Endothelial cell of umbilical vein (primary cell): ENCODE results near the gene PTMA. TPM values are rescaled to one million over a fixed set of nuclear protein-coding genes. Genes with fewer than 3 reads are reported as not detected.

ENCODE experiments used
- BruUV-seq: library from RNA; stranded (reverse); fragments of 400-500 nt; replicated peaks from 2 replicates; lab custom pipeline; 2021; lab: Mats Ljungman, UMichigan
- CTCF ChIA-PET: fragments of 300-600, 350-600 bp; sonication (Branson Sonifier 250); formaldehyde crosslinking; loops from one replicate; lab custom pipeline; 2021; ENCODE audit warnings: antibody characterized with exemption, inconsistent platforms; lab: Charles Lee
- POLR2A ChIA-PET: fragments of 300-600, 350-600 bp; sonication (Branson Sonifier 250); formaldehyde crosslinking; loops from one replicate; lab custom pipeline; 2021; ENCODE audit warnings: antibody characterized with exemption, inconsistent platforms; lab: Charles Lee
- DNase-seq: peaks from one replicate; pipeline ENCODE4 v3.0.0-alpha.2; 2011; ENCODE audit warnings: low read depth, low spot score
- FAIRE-seq: peaks from 2 replicates; lab custom pipeline; 2011; peaks lifted over from hg19 to GRCh38; lab: Jason Lieb, UNC
- H2AFZ ChIP-seq: 2 replicates; pipeline ENCODE4 v1.6.0; 2012; ENCODE audit warnings: low read depth, low read length, control low read depth, inconsistent platforms
- H3K27ac ChIP-seq: 2 replicates; pipeline ENCODE4 v1.5.1; 2011; ENCODE audit warnings: low read depth, mild to moderate bottlenecking, control low read depth, low read length, moderate library complexity; ENCODE audit not compliant: insufficient read depth
- H3K27me3 ChIP-seq, 2 experiments: 2 replicates each; pipeline versions ENCODE4 v1.6.0 to v1.6.1; 2011; ENCODE audit warnings: low read length in 2 of 2, mixed read lengths in 1 of 2; ENCODE audit not compliant: control insufficient read depth in 2 of 2, insufficient read depth in 2 of 2
- H3K36me3 ChIP-seq, 2 experiments: 2 replicates in 1 of 2; 3 replicates in 1 of 2; pipeline ENCODE4 v1.5.1; 2011; ENCODE audit warnings: low read length in 2 of 2, mild to moderate bottlenecking in 1 of 2, moderate library complexity in 1 of 2; ENCODE audit not compliant: control insufficient read depth in 2 of 2, insufficient read depth in 2 of 2; ENCODE audit errors: extremely low read depth in 1 of 2
- H3K4me1 ChIP-seq: 3 replicates; pipeline ENCODE4 v1.5.1; 2011; ENCODE audit warnings: mild to moderate bottlenecking, low read length; ENCODE audit not compliant: control insufficient read depth, insufficient read depth; ENCODE audit errors: extremely low read depth
- H3K4me2 ChIP-seq: 2 replicates; pipeline ENCODE4 v1.6.1; 2011; ENCODE audit warnings: low read length, control low read depth, mixed read lengths; ENCODE audit not compliant: insufficient read depth
- H3K4me3 ChIP-seq, 3 experiments: fragments of 200-600 bp in 1 of 3; sonication (generic), shearing (Covaris generic) in 1 of 3; replicated peaks in 1 of 3; 2 replicates each; pipeline ENCODE4 v1.5.1; 2011 to 2016; ENCODE audit warnings: control low read depth in 3 of 3, low read length in 3 of 3, mild to moderate bottlenecking in 2 of 3, inconsistent platforms in 1 of 3, low read depth in 1 of 3, moderate library complexity in 1 of 3; ENCODE audit not compliant: insufficient read depth in 1 of 3
- H3K79me2 ChIP-seq: 2 replicates; pipeline ENCODE4 v1.6.0; 2012; ENCODE audit warnings: low read length, inconsistent platforms; ENCODE audit not compliant: control insufficient read depth, insufficient read depth
- H3K9ac ChIP-seq: replicated peaks from 2 replicates; pipeline ENCODE3; 2011; ENCODE audit warnings: low read length, control low read depth; ENCODE audit not compliant: insufficient read depth; ENCODE audit errors: extremely low read depth
- H3K9me1 ChIP-seq: replicated peaks from 3 replicates; pipeline ENCODE4 v1.6.0; 2011; ENCODE audit warnings: mild to moderate bottlenecking, low read length; ENCODE audit not compliant: control insufficient read depth, insufficient read depth; ENCODE audit errors: extremely low read depth
- H3K9me3 ChIP-seq: replicated peaks from 2 replicates; pipeline ENCODE4 v1.5.1; 2012; ENCODE audit warnings: low read length, inconsistent platforms; ENCODE audit not compliant: control insufficient read depth, insufficient read depth
- H4K20me1 ChIP-seq: replicated peaks from 2 replicates; pipeline ENCODE3; 2011; ENCODE audit warnings: mild to moderate bottlenecking, low read length; ENCODE audit not compliant: control insufficient read depth, insufficient read depth; ENCODE audit errors: extremely low read depth
- EZH2 ChIP-seq: IDR thresholded peaks from 2 replicates; pipeline ENCODE4 v1.6.1; 2012; ENCODE audit warnings: borderline replicate concordance, low read depth, mild to moderate bottlenecking, moderate library complexity, low read length, inconsistent platforms; ENCODE audit not compliant: severe bottlenecking
- FOS ChIP-seq: IDR thresholded peaks from 2 replicates; pipeline ENCODE4 v1.6.1; 2011; ENCODE audit warnings: mild to moderate bottlenecking, low read length, moderate library complexity, borderline replicate concordance; ENCODE audit not compliant: insufficient read depth
- GATA2 ChIP-seq: IDR thresholded peaks from 2 replicates; pipeline ENCODE4 v1.7.0; 2011; ENCODE audit warnings: low read depth, mild to moderate bottlenecking, moderate library complexity, mixed read lengths, low read length; ENCODE audit not compliant: insufficient read length, insufficient read depth
- JUN ChIP-seq: IDR thresholded peaks from 2 replicates; pipeline ENCODE4 v1.6.1; 2011; ENCODE audit warnings: borderline replicate concordance, low read depth; ENCODE audit not compliant: insufficient read length, insufficient read depth
- MYC ChIP-seq: IDR thresholded peaks from one replicate; pipeline ENCODE4 v1.6.1; 2011; ENCODE audit warnings: mild to moderate bottlenecking, low read depth, low read length
- POLR2A ChIP-seq: IDR thresholded peaks from 2 replicates; pipeline ENCODE4 v1.6.1; 2012; ENCODE audit warnings: low read depth, mild to moderate bottlenecking, control low read depth, low read length
- POLR2AphosphoS5 ChIP-seq: IDR thresholded peaks from 2 replicates; pipeline ENCODE4 v1.6.1; 2012; ENCODE audit warnings: low read depth, mild to moderate bottlenecking, control low read depth, low read length, moderate library complexity; ENCODE audit not compliant: insufficient read depth
- dilution Hi-C: fragments of 300-500 bp; cut with MboI; formaldehyde crosslinking; loops from one replicate; pipeline ENCODE4 v1.15.0; 2019; ENCODE audit warnings: low sequenced_read_pairs; ENCODE audit not compliant: extremely low pct_ligation_motif_present
- intact Hi-C: fragments of 100-400 bp; cut with micrococcal nuclease; formaldehyde crosslinking; loops from one replicate; pipeline ENCODE4 v1.10.0; 2022
- polyA plus RNA-seq, 4 experiments: library from polyadenylated mRNA; depleted of rRNA in 3 of 4; stranded (reverse) in 3 of 4; unstranded in 1 of 4; fragments of >200 nt; gene quantifications; 2 replicates each; pipeline versions ENCODE4 v1.2.1 to v1.2.3, GENCODE V29; 2011 to 2012; ENCODE audit warnings: missing spikeins in 1 of 4
- total RNA-seq: library from RNA; stranded (reverse); gene quantifications from 2 replicates; pipeline ENCODE4 v1.2.3, GENCODE V29; 2021
- TF ChIP-seq, protein P1 (sequence below): IDR thresholded peaks from 2 replicates; pipeline ENCODE4 v1.6.1; 2011; ENCODE audit not compliant: insufficient read depth, insufficient read length
- TF ChIP-seq, protein P2 (sequence below), 2 donors: IDR thresholded peaks; 1 replicate in 1 of 2; 2 replicates in 1 of 2; pipeline ENCODE4 v1.5.1; 2011; ENCODE audit warnings: low read length in 2 of 2, mild to moderate bottlenecking in 2 of 2, moderate library complexity in 2 of 2, control low read depth in 1 of 2, inconsistent platforms in 1 of 2, low read depth in 1 of 2; ENCODE audit not compliant: insufficient read depth in 1 of 2; ENCODE audit errors: extremely low read depth in 1 of 2

Gene PTMA
- total and polyA plus RNA-seq, 2 donors (not counting 3 experiments of a cell fraction or from before 2014, with no cell fraction given): 404 to 1,488 TPM

DNA sequence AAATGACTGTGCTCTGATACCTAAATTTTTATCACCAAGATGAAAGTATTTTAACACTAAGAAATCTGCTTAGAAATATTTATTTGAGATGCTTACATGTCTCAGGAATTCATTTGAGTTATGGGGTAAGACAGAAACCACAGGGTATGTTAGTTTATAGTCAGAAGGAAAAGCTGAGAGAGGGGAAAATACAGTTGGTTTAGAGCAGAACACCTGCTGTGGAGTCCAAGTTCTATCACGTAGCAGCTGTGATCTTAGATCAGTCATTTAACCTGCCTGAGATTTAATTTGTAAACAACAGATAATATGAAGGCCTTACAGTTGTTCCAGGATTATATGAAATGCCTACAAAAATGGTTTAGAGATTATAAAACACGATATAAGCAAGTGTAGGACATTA, 43.7 kb downstream of the PTMA start:
- DNase-seq: no peak
- TF ChIP-seq, protein P1, sequence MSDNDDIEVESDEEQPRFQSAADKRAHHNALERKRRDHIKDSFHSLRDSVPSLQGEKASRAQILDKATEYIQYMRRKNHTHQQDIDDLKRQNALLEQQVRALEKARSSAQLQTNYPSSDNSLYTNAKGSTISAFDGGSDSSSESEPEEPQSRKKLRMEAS: no peak
- TF ChIP-seq POLR2AphosphoS5 (no peak), POLR2A (no peak), EZH2 (no peak), GATA2 (no peak), MYC (no peak), JUN (no peak), FOS (no peak)
- TF ChIP-seq, protein P2, sequence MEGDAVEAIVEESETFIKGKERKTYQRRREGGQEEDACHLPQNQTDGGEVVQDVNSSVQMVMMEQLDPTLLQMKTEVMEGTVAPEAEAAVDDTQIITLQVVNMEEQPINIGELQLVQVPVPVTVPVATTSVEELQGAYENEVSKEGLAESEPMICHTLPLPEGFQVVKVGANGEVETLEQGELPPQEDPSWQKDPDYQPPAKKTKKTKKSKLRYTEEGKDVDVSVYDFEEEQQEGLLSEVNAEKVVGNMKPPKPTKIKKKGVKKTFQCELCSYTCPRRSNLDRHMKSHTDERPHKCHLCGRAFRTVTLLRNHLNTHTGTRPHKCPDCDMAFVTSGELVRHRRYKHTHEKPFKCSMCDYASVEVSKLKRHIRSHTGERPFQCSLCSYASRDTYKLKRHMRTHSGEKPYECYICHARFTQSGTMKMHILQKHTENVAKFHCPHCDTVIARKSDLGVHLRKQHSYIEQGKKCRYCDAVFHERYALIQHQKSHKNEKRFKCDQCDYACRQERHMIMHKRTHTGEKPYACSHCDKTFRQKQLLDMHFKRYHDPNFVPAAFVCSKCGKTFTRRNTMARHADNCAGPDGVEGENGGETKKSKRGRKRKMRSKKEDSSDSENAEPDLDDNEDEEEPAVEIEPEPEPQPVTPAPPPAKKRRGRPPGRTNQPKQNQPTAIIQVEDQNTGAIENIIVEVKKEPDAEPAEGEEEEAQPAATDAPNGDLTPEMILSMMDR (IDR thresholded peaks at IDR 0.05; ENCODE audit: extremely low read depth in 1 of 2, insufficient read depth in 1 of 2, low read depth in 1 of 2, low read length in 2 of 2): no peak
- no peaks in the 10 kb centered on the region for H3K9me1 ChIP-seq
- intact Hi-C loops: no loop called here
- H3K9ac ChIP-seq: no peak overlapping the region
- no peak overlapping the region for H2AFZ ChIP-seq
- H3K4me3 ChIP-seq: no peak overlapping the region
- no peaks in the 10 kb centered on the region for H3K27me3 ChIP-seq
- H3K79me2 ChIP-seq: no peaks in the 10 kb centered on the region
- H3K4me1 ChIP-seq: no peaks in the 10 kb centered on the region
- H3K27ac ChIP-seq: no peak overlapping the region
- no peaks in the 10 kb centered on the region for H3K9me3 ChIP-seq
- dilution Hi-C loops: no loop called here
- no peaks in the 10 kb centered on the region for H4K20me1 ChIP-seq
- H3K36me3 ChIP-seq: no peaks in the 10 kb centered on the region
- no TSS peak for BruUV-seq
- no peak for FAIRE-seq
- ChIA-PET POLR2A (no interaction called here), CTCF (interaction anchor here (0.8 kb wide), 1 partner anchor 12 kb away, joined by 3 read pairs; no protein-coding TSS in a partner anchor)
- H3K4me2 ChIP-seq: no peak overlapping the region
